HEK293 (cell line): Measurements from ENCODE around the gene HECTD3.
A peak's percentile ranks its signal among the peaks of the same experiment; 100 is the strongest.

Source experiments
- EGR2 ChIP-seq: fragments of 450-650 bp; formaldehyde crosslinking; IDR thresholded peaks from 2 replicates; pipeline ENCODE4 v1.5.1; 2016; ENCODE audit warnings: low read depth, missing biosample characterization, missing genetic modification characterization
- ELK4 ChIP-seq: IDR thresholded peaks from 2 replicates; pipeline ENCODE4 v1.6.1; 2011; ENCODE audit warnings: mild to moderate bottlenecking, low read depth, low read length, borderline replicate concordance
- FEZF1 ChIP-seq: fragments of 450-650 bp; formaldehyde crosslinking; IDR thresholded peaks from 2 replicates; pipeline ENCODE4 v1.5.1; 2016; ENCODE audit warnings: missing biosample characterization, missing genetic modification characterization
- PATZ1 ChIP-seq: fragments of 450-650 bp; formaldehyde crosslinking; IDR thresholded peaks from 2 replicates; pipeline ENCODE4 v1.5.1; 2016; ENCODE audit warnings: missing biosample characterization, missing genetic modification characterization
- SETDB1 ChIP-seq: IDR thresholded peaks from one replicate; pipeline ENCODE4 v1.6.1; 2017; ENCODE audit warnings: mild to moderate bottlenecking, low read length, moderate library complexity, mixed read lengths; ENCODE audit not compliant: insufficient read length
- YY1 ChIP-seq: fragments of 450-650 bp; formaldehyde crosslinking; IDR thresholded peaks from 2 replicates; pipeline ENCODE4 v1.5.1; 2018; ENCODE audit warnings: missing biosample characterization, missing genetic modification characterization
- ZBTB20 ChIP-seq: fragments of 450-650 bp; formaldehyde crosslinking; IDR thresholded peaks from 2 replicates; pipeline ENCODE4 v1.5.1; 2016; ENCODE audit warnings: missing biosample characterization, missing genetic modification characterization
- ZBTB8A ChIP-seq: fragments of 450-650 bp; formaldehyde crosslinking; IDR thresholded peaks from 2 replicates; pipeline ENCODE4 v1.5.1; 2016; ENCODE audit warnings: missing biosample characterization, missing genetic modification characterization
- ZNF121 ChIP-seq: fragments of 450-650 bp; formaldehyde crosslinking; IDR thresholded peaks from 2 replicates; pipeline ENCODE4 v1.5.1; 2016; ENCODE audit warnings: missing biosample characterization, missing genetic modification characterization
- ZNF26 ChIP-seq: fragments of 450-650 bp; formaldehyde crosslinking; IDR thresholded peaks from 2 replicates; pipeline ENCODE4 v1.5.1; 2016; ENCODE audit warnings: missing biosample characterization, missing genetic modification characterization
- ZNF37A ChIP-seq: fragments of 450-650 bp; IDR thresholded peaks from 2 replicates; pipeline ENCODE4 v1.5.1; 2018; ENCODE audit warnings: missing biosample characterization, missing genetic modification characterization
- ZNF394 ChIP-seq: fragments of 450-650 bp; formaldehyde crosslinking; IDR thresholded peaks from 2 replicates; pipeline ENCODE4 v1.5.1; 2016; ENCODE audit warnings: missing biosample characterization, missing genetic modification characterization, mild to moderate bottlenecking, moderate library complexity, borderline replicate concordance
- ZNF473 ChIP-seq: fragments of 450-650 bp; formaldehyde crosslinking; IDR thresholded peaks from 2 replicates; pipeline ENCODE4 v1.5.1; 2017; ENCODE audit warnings: missing biosample characterization, missing genetic modification characterization
- ZNF48 ChIP-seq: fragments of 450-650 bp; formaldehyde crosslinking; IDR thresholded peaks from 2 replicates; pipeline ENCODE4 v1.5.1; 2016; ENCODE audit warnings: missing biosample characterization, missing genetic modification characterization
- ZNF529 ChIP-seq: fragments of 450-650 bp; formaldehyde crosslinking; IDR thresholded peaks from 2 replicates; pipeline ENCODE4 v1.5.1; 2017; ENCODE audit warnings: missing genetic modification characterization, missing biosample characterization; ENCODE audit not compliant: insufficient replicate concordance
- ZNF561 ChIP-seq: fragments of 450-650 bp; IDR thresholded peaks from 2 replicates; pipeline ENCODE4 v1.5.1; 2018; ENCODE audit warnings: missing biosample characterization, missing genetic modification characterization, borderline replicate concordance
- ZNF776 ChIP-seq: fragments of 450-650 bp; formaldehyde crosslinking; IDR thresholded peaks from 2 replicates; pipeline ENCODE4 v1.5.0; 2017; ENCODE audit warnings: missing biosample characterization, missing genetic modification characterization, borderline replicate concordance
- ZNF843 ChIP-seq: fragments of 450-650 bp; formaldehyde crosslinking; IDR thresholded peaks from 2 replicates; pipeline ENCODE4 v1.5.1; 2016; ENCODE audit warnings: missing biosample characterization, missing genetic modification characterization
- ZSCAN23 ChIP-seq: fragments of 450-650 bp; formaldehyde crosslinking; IDR thresholded peaks from 2 replicates; pipeline ENCODE4 v1.5.1; 2016; ENCODE audit warnings: missing biosample characterization, missing genetic modification characterization
- ZSCAN30 ChIP-seq: fragments of 450-650 bp; IDR thresholded peaks from 2 replicates; pipeline ENCODE4 v1.5.1; 2018; ENCODE audit warnings: missing biosample characterization, mild to moderate bottlenecking, missing genetic modification characterization, moderate library complexity
- TF ChIP-seq, protein P1 (sequence below): fragments of 450-650 bp; formaldehyde crosslinking; IDR thresholded peaks from 2 replicates; pipeline ENCODE4 v1.5.1; 2016; ENCODE audit warnings: missing biosample characterization, missing genetic modification characterization, low read depth
- TF ChIP-seq, protein P2 (sequence below): fragments of 450-650 bp; formaldehyde crosslinking; IDR thresholded peaks from 2 replicates; pipeline ENCODE4; 2016; ENCODE audit warnings: missing biosample characterization, missing genetic modification characterization
- TF ChIP-seq, protein P3 (sequence below): fragments of 450-650 bp; formaldehyde crosslinking; conservative IDR thresholded peaks from 2 replicates; pipeline ENCODE4 v1.5.1; 2016; ENCODE audit warnings: low read depth, missing biosample characterization, missing genetic modification characterization
- TF ChIP-seq, protein P4 (sequence below): fragments of 450-650 bp; formaldehyde crosslinking; IDR thresholded peaks from 2 replicates; pipeline ENCODE4 v1.5.1; 2016; ENCODE audit warnings: missing biosample characterization, missing genetic modification characterization
- TF ChIP-seq, protein P5 (sequence below): fragments of 450-650 bp; formaldehyde crosslinking; IDR thresholded peaks from 2 replicates; pipeline ENCODE4 v1.5.1; 2016; ENCODE audit warnings: missing biosample characterization, missing genetic modification characterization, borderline replicate concordance

HECTD3 gene

DNA sequence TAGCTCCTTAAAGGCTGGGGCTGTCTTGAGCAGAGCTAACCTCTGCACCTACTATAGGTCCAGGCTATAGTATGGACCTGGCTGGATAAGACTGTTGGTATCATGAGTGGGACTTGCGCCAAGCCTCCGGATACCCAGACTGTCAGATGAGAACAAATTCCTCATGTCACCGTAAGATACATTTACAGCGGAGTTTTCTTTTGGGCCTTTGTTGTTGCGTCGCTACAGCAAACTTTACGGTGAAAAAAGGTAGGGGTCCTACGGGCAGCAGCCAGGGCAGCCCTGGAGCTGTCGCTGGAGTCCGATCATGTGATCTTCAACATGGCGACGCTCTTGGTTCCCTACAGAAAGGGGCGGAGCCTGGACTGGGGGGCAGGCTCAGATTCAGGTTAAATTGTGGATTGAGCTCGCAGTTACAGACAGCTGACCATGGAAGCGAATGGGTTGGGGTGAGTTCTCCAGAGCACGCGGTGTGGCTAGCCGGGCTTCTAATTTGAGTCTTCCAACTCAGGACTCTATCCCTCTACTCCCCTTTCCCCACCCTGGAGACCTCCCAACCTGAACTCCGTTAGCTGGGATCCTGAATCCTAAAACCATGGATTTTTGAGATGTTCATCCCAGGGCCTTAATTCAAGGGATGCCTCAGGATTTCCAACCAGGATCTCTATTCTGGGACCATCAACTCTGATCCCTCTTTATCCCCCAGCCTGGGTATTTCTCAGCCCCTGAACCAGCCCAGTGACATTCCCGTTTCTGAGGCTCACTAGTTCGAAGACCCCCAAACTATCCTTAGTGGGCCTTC lies 914 bp upstream of the HECTD3 start, which contains the start of gene UROD (continued):
- TF ChIP-seq ZNF48 (no peak), ZNF843 (tag by site-specific recombination) (no peak), ZNF473 (tag by site-specific recombination) (no peak), ZNF561 (no peak), ZNF776 (tag by site-specific recombination) (no peak), YY1 (tag by site-specific recombination) (peak; percentile 88), ZBTB20 (tag by site-specific recombination) (peak; percentile 63), EGR2 (tag by site-specific recombination) (no peak), FEZF1 (no peak), ZSCAN30 (tag by site-specific recombination) (peak; percentile 30; the same call in 1 of the 2 replicates), ZNF394 (no peak), ZNF529 (no peak), ZNF37A (tag by site-specific recombination) (0 out of 2 replicates have a peak, but pooled peaks have one; percentile 11), PATZ1 (tag by site-specific recombination) (peak; percentile 83), ZSCAN23 (peak; percentile 25; the same call in 1 of the 2 replicates), SETDB1 (no peak), ZNF121 (tag by site-specific recombination) (peak; percentile 90; the same call in 1 of the 2 replicates), ZNF26 (tag by site-specific recombination) (no peak), ZBTB8A (peak; percentile 13; the same call in 1 of the 2 replicates), ELK4 (no peak)
- TF ChIP-seq, protein P1, sequence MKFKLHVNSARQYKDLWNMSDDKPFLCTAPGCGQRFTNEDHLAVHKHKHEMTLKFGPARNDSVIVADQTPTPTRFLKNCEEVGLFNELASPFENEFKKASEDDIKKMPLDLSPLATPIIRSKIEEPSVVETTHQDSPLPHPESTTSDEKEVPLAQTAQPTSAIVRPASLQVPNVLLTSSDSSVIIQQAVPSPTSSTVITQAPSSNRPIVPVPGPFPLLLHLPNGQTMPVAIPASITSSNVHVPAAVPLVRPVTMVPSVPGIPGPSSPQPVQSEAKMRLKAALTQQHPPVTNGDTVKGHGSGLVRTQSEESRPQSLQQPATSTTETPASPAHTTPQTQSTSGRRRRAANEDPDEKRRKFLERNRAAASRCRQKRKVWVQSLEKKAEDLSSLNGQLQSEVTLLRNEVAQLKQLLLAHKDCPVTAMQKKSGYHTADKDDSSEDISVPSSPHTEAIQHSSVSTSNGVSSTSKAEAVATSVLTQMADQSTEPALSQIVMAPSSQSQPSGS = no peak
- TF ChIP-seq, protein P2, sequence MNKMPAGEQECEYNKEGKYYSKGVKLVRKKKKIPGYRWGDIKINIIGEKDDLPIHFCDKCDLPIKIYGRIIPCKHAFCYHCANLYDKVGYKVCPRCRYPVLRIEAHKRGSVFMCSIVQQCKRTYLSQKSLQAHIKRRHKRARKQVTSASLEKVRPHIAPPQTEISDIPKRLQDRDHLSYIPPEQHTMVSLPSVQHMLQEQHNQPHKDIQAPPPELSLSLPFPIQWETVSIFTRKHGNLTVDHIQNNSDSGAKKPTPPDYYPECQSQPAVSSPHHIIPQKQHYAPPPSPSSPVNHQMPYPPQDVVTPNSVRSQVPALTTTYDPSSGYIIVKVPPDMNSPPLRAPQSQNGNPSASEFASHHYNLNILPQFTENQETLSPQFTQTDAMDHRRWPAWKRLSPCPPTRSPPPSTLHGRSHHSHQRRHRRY (tag by site-specific recombination) = no peak
- TF ChIP-seq, protein P3, sequence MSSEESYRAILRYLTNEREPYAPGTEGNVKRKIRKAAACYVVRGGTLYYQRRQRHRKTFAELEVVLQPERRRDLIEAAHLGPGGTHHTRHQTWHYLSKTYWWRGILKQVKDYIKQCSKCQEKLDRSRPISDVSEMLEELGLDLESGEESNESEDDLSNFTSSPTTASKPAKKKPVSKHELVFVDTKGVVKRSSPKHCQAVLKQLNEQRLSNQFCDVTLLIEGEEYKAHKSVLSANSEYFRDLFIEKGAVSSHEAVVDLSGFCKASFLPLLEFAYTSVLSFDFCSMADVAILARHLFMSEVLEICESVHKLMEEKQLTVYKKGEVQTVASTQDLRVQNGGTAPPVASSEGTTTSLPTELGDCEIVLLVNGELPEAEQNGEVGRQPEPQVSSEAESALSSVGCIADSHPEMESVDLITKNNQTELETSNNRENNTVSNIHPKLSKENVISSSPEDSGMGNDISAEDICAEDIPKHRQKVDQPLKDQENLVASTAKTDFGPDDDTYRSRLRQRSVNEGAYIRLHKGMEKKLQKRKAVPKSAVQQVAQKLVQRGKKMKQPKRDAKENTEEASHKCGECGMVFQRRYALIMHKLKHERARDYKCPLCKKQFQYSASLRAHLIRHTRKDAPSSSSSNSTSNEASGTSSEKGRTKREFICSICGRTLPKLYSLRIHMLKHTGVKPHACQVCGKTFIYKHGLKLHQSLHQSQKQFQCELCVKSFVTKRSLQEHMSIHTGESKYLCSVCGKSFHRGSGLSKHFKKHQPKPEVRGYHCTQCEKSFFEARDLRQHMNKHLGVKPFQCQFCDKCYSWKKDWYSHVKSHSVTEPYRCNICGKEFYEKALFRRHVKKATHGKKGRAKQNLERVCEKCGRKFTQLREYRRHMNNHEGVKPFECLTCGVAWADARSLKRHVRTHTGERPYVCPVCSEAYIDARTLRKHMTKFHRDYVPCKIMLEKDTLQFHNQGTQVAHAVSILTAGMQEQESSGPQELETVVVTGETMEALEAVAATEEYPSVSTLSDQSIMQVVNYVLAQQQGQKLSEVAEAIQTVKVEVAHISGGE (tag by site-specific recombination) = no peak
- TF ChIP-seq, protein P4, sequence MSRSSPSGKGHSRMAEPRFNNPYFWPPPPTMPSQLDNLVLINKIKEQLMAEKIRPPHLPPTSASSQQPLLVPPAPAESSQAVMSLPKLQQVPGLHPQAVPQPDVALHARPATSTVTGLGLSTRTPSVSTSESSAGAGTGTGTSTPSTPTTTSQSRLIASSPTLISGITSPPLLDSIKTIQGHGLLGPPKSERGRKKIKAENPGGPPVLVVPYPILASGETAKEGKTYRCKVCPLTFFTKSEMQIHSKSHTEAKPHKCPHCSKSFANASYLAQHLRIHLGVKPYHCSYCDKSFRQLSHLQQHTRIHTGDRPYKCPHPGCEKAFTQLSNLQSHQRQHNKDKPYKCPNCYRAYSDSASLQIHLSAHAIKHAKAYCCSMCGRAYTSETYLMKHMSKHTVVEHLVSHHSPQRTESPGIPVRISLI (tag by site-specific recombination) = no peak
- TF ChIP-seq, protein P5, sequence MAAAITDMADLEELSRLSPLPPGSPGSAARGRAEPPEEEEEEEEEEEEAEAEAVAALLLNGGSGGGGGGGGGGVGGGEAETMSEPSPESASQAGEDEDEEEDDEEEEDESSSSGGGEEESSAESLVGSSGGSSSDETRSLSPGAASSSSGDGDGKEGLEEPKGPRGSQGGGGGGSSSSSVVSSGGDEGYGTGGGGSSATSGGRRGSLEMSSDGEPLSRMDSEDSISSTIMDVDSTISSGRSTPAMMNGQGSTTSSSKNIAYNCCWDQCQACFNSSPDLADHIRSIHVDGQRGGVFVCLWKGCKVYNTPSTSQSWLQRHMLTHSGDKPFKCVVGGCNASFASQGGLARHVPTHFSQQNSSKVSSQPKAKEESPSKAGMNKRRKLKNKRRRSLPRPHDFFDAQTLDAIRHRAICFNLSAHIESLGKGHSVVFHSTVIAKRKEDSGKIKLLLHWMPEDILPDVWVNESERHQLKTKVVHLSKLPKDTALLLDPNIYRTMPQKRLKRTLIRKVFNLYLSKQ (tag by site-specific recombination) = no peak
